MG63 (cell line): ENCODE results near the gene VAPB. TPM values are rescaled to one million over a fixed set of nuclear protein-coding genes. Genes with fewer than 3 reads are reported as not detected.

Source experiments
- DNase-seq: peaks from one replicate; pipeline ENCODE4 v3.0.0-alpha.2; 2020
- H3K27me3 ChIP-seq: fragments of 250-450 bp; sonication (Bioruptor Pico); 2 replicates; pipeline ENCODE4 v1.5.1; 2020; ENCODE audit warnings: mild to moderate bottlenecking, moderate library complexity
- H3K36me3 ChIP-seq: fragments of 250-450 bp; sonication (Bioruptor Pico); 2 replicates; pipeline ENCODE4 v1.5.1; 2020; ENCODE audit warnings: mild to moderate bottlenecking, moderate library complexity
- H3K4me3 ChIP-seq: fragments of 250-450 bp; sonication (Bioruptor Pico); 2 replicates; pipeline ENCODE4 v1.5.1; 2020; ENCODE audit warnings: mild to moderate bottlenecking, moderate library complexity
- H3K9me3 ChIP-seq: fragments of 250-450 bp; sonication (Bioruptor Pico); 2 replicates; pipeline ENCODE4 v1.5.1; 2020; ENCODE audit warnings: mild to moderate bottlenecking, moderate library complexity
- total RNA-seq: library from RNA; depleted of rRNA; stranded (reverse); fragments of >200 nt; shearing (Covaris generic); gene quantifications from 2 replicates; pipeline ENCODE4 v1.2.3, GENCODE V29; 2014; ENCODE audit warnings: low replicate concordance

Gene VAPB
- total RNA-seq, 1 experiment from 2014 or later: 34.5 TPM

GRCh38 chr20:58458342-58459057 is 69.5 kb downstream of the VAPB start:
- no peak for DNase-seq
- H3K9me3 ChIP-seq: peaks cover 7% of the 10 kb centered on the region
- no peak overlapping the region for H3K4me3 ChIP-seq
- no peaks in the 10 kb centered on the region for H3K27me3 ChIP-seq
- H3K36me3 ChIP-seq: peaks cover 14% of the 10 kb centered on the region

- peaks cover 8% of the 10 kb centered on the region for H3K36me3 ChIP-seq
- peaks cover 5% of the 10 kb centered on the region; the same call in 1 of the 2 replicates for H3K9me3 ChIP-seq
- no peaks in the 10 kb centered on the region for H3K27me3 ChIP-seq
- no peak overlapping the region for H3K4me3 ChIP-seq
- no peak for DNase-seq
These were observed 70.2 kb downstream of the VAPB start for GRCh38 chr20:58459058-58459750.

GRCh38 chr20:58461104-58461503 is 72.1 kb downstream of the VAPB start:
- Histone ChIP-seq H3K9me3 (no peaks in the 10 kb centered on the region), H3K27me3 (no peaks in the 10 kb centered on the region), H3K36me3 (peaks cover 6% of the 10 kb centered on the region), H3K4me3 (no peak overlapping the region)
- no peak for DNase-seq

DNA sequence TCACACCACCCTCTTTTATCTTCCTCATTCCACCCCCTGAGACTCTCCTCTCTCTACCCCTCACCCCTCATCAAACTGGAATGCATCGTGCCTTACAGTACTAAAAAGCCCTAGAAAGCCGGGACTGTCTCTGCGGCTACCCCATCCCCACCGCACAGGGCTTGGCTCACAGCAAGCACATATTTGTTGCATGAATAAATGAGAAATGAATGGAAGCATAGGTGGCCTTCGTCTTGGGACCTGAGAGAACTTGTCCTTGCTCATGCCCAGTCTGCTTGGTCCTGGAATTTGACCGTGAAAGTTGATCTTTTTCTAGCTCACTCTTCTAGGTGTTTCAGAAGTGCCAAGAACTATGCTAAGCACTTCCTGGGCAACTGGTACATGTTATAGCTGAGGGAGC is 72.9 kb downstream of the VAPB start:
- peaks cover 1% of the 10 kb centered on the region for H3K36me3 ChIP-seq
- no peaks in the 10 kb centered on the region for H3K9me3 ChIP-seq
- no peak overlapping the region for H3K4me3 ChIP-seq
- DNase-seq: no peak
- H3K27me3 ChIP-seq: no peaks in the 10 kb centered on the region

DNA sequence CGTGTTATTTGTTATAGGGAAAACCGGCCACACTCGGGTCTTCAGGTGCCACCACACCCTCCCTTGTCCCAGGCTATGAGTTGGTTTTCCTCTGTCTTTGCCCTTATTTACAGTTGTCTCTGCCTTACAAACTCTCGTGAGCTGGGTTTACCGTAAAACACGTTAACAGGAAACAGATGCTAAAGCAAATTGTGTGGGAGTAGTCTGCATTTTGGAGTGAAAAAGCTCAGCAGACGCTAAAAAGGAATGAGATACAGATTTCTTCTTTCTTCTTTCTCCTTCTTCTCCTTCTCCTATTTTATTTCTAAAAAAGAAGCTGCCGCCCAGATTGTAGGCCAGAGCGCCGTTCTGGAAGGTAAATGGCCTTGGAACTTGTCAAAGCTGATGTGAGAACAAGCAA is 74.2 kb downstream of the VAPB start:
- no peak for DNase-seq

DNA sequence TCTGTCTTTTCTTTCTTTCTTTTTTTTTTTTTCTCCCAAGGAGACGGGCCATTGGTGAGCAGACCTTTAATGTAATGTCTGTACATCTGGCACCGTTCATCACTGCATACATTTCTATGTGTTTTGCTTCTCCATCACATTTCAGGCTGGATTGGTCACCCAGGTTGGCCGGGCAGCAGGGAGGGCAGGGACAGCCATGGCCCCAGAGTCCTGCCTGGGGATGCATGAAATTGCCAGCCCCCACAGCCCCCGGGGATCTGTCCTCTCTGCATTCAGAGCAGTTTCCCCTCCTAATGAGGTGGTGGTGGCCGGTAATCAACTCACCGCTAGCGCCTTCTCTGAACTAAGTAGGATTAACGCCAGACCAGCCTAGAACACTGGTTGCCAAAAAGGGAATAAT is 75.8 kb downstream of the VAPB start:
- no peaks in the 10 kb centered on the region for H3K36me3 ChIP-seq
- no peaks in the 10 kb centered on the region for H3K27me3 ChIP-seq
- no peak overlapping the region for H3K4me3 ChIP-seq
- no peaks in the 10 kb centered on the region for H3K9me3 ChIP-seq
- no peak for DNase-seq

More for the DNA sequence above, 74.2 kb downstream of the VAPB start:
- no peaks in the 10 kb centered on the region for H3K9me3 ChIP-seq
- H3K27me3 ChIP-seq: no peaks in the 10 kb centered on the region
- no peaks in the 10 kb centered on the region for H3K36me3 ChIP-seq
- H3K4me3 ChIP-seq: no peak overlapping the region

- no peak overlapping the region for H3K4me3 ChIP-seq
- no peaks in the 10 kb centered on the region for H3K9me3 ChIP-seq
- no peaks in the 10 kb centered on the region for H3K27me3 ChIP-seq
- no peak for DNase-seq
- H3K36me3 ChIP-seq: no peaks in the 10 kb centered on the region
These were observed 77.2 kb downstream of the VAPB start for GRCh38 chr20:58466095-58466708.

DNA sequence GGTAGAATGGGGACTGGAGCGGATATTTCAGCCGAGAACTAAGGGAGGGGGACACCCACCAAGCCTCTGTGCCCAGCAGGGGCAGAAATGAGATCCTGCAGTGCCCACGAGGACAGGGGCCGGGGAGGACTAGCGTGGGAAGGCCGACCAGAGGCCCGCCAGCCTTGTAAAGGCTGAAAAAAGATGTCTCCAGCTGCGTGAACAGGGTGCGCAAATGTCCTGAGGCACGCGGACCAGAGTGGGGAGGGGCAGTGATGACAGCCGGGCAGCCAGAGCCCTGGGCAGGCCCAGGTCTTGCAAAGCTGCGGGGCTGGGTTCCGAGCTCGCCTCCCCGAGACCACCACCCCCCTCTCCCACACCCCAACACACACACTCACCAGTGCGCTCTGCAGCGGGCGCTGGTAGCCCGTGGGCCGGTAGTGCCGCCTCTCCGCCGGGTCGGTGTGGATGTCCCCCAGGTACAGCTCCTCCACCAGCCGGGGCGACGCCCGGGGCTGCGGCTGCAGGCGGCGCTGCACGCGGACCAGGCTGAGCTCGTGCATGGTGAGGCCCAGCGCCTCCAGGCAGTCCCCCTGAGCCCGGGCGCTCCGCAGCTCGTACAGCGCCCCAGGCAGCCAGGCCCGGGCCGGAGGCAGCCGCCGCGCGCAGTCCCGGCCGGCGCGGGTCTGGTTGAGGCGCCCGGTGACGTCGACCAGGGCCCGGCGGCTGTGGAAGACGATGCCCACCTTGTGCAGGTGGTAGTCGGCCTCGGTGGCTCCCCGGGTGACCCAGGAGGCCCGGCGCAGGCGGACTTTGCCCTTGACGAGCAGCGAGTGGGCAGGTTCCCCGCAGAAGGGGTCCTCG is 77.9 kb downstream of the VAPB start:
- Histone ChIP-seq H3K4me3 (no peak overlapping the region), H3K27me3 (no peaks in the 10 kb centered on the region), H3K9me3 (no peaks in the 10 kb centered on the region), H3K36me3 (no peaks in the 10 kb centered on the region)
- DNase-seq: no peak

DNA sequence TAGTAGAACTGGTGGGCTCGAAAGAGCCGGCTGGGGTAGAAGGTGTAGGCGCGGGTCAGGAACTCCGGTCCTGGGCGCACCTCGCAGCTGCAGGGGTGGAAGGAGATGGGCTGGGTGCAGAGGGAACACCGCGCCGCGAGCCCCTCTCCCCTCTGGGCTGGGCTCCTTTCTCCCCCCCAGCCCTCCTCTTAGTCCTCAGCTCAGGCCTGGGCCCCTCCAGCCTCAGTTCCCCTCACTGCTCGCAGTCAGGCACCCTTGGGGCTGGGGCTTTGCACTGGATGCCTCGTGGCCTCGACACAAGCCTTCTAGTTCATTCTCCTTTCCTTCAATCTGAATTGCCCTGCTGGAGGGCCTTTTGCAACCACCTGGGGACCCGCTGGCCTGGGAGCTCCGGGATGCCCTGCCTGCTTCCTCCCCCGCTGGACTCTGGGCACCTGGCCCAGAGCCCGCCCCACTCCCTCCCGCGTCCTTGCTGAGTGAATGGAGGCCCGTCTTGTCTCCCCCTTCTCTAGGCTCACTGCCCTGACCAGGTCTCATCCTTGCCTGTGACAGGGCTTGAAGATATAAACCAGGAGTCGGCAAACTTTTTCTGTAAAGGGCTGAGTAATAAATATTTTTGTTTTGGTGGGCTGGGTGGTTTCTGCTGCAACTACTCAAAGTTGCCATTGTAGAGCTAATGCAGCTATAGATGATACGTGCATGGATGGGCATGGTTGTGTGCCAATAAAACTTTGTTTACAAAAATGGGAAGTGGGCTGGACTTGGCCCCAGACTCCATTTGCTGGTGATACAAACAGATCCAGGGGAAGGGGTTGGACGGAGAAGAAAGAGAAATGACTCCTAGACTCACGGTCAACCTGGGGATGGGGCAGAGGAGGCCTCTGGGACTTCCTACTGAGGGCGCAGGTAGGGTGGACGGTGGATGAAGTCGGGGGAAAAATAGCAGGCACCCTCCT is 78.8 kb downstream of the VAPB start:
- DNase-seq: no peak
- Histone ChIP-seq H3K4me3 (no peak overlapping the region), H3K36me3 (no peaks in the 10 kb centered on the region), H3K9me3 (no peaks in the 10 kb centered on the region), H3K27me3 (no peaks in the 10 kb centered on the region)

- Histone ChIP-seq H3K36me3 (no peaks in the 10 kb centered on the region), H3K9me3 (no peaks in the 10 kb centered on the region), H3K4me3 (no peak overlapping the region), H3K27me3 (no peaks in the 10 kb centered on the region)
- DNase-seq: no peak
These were observed 80.6 kb downstream of the VAPB start for GRCh38 chr20:58469616-58470015.

DNA sequence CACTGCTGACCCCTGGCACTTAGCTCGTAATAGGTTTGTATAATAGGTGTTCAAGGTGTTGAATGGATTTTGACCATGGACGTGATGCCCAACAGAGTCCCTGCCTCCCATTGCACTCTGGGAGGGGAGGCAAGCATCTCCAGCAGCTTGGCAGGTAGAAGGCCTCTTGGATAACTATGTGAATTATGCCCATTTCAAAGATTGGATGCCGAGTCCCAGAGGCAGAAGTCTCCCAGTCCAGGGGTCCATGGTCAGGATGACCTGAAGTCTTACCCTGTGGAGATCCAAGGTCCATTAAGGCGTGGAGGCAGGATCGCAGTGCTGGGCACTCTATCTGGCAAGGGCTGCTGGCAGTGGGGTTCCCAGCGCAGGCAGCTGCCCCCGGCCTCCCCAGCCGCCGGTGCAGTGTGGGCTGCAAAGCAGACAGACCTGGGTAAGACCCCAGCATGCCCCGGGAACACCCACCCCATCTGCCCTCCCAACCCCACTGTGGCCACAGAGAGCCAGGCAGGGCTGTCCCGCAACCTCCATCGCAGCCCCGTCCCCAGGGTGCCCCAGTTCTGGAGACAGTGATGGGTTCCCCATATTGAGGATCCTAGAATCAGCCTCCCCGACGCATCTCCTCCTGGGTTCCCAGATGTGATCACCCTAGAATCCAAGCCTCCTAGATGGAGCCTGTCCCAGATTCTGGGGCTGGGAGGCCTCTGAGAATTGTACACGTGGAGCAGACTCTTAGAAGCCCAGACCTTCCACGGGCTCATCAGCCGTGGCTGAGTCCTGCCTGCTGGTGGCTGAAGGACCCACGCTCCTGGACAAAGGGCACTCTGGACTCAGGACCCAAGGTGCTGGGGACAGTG is 81.5 kb downstream of the VAPB start:
- Histone ChIP-seq H3K36me3 (no peaks in the 10 kb centered on the region), H3K9me3 (no peaks in the 10 kb centered on the region), H3K27me3 (no peaks in the 10 kb centered on the region), H3K4me3 (no peak overlapping the region)
- no peak for DNase-seq

GRCh38 chr20:58471193-58472164 is 82.5 kb downstream of the VAPB start:
- DNase-seq: no peak

GRCh38 chr20:58472273-58473018 is 83.4 kb downstream of the VAPB start:
- Histone ChIP-seq H3K9me3 (peaks cover 6% of the 10 kb centered on the region), H3K4me3 (no peak overlapping the region), H3K27me3 (no peaks in the 10 kb centered on the region), H3K36me3 (no peaks in the 10 kb centered on the region)
- DNase-seq: no peak

More at GRCh38 chr20:58471193-58472164, 82.5 kb downstream of the VAPB start:
- H3K9me3 ChIP-seq: no peaks in the 10 kb centered on the region
- H3K4me3 ChIP-seq: no peak overlapping the region
- H3K27me3 ChIP-seq: no peaks in the 10 kb centered on the region
- no peaks in the 10 kb centered on the region for H3K36me3 ChIP-seq
